SHP77 (cell line): ENCODE data around the gene GRM4.

Experiments used
- DNase-seq, 2 experiments: peaks; one replicate each; lab custom pipeline; 2025; lab: John Stamatoyannopoulos, UW

The GRM4 gene

GRCh38 chr6:34157851-34158250, 12.0 kb upstream of the GRM4 start:
- no peak for DNase-seq

GRCh38 chr6:34157236-34157830, 11.4 kb upstream of the GRM4 start:
- no peak for DNase-seq

DNA sequence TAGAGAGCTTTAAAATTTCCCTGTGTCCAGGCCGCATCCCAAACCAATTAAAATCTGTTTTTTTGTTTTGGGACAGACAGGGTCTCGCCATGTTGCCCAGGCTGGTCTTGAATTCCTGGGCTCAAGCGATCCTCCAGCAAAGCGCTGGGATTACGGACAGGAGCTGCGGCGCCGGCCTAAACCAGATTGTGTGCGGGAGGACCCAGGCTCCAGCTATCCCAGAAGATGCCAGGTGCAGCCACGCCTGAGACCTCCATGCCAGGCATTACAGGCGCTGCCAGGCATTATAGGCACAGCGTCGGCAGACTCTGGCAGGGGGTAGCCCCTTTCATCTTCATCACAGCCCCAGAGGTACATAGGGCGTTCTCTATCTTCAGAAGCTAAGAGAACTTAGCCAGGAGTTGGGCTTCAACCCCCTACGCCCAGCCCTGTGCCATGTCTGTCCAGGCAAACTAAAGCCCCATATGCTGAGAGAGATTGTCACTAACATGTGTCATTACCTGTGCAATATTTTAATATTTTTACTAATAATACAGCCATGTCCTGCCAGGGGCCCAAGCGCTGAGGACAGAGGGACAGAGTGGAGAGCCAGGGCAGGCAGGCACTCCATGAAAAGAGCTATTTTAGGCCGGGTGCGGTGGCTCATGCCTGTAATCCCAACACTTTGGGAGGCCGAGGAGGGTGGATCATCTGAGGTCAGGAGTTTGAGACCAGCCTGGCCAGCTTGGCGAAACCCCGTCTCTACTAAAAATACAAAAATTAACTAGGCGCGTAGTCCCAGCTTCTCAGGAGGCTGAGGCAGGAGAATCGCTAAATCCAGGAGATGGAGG, 9.8 kb upstream of the GRM4 start:
- DNase-seq = no peak

DNA sequence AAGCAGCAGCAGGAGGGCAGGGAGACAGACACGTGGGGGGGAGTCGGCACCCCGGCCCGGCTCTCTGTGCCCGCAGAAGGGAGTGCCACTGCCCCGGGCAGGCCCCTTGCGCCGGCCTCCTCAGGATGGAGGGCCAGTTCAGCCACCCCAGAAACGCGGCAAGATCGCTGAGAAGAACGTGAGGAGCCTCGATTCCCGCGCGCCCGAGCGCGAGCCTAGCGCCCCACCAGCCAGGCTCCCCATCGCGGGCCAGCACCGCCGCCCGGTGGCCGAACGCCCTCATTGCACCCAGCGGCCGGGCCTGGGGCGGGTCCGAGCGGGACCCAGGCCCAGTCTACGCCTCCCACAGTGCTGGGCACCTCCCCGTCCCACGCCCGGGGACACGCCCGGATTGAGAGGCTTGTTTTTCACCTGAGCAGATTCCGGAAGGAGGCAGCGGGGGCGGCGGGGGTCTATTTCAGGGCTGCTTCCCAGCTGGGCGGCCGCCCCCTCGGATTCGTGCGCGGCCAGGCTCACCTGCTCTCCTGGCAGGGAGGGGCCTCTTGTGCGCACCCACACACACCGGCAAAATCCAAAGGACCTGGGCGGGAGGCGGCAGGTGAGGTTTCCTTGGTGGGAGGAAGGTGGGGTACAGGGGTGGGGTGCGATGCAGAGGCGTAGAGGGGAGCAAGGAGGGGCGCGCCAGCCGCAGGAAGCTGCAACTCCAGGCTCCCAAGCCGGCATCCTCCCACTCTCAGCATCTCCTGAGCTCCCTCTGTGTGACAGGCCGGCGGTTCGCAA, 9.0 kb upstream of the GRM4 start:
- peak in 1 of 2 experiments; percentile 36 for DNase-seq

DNA sequence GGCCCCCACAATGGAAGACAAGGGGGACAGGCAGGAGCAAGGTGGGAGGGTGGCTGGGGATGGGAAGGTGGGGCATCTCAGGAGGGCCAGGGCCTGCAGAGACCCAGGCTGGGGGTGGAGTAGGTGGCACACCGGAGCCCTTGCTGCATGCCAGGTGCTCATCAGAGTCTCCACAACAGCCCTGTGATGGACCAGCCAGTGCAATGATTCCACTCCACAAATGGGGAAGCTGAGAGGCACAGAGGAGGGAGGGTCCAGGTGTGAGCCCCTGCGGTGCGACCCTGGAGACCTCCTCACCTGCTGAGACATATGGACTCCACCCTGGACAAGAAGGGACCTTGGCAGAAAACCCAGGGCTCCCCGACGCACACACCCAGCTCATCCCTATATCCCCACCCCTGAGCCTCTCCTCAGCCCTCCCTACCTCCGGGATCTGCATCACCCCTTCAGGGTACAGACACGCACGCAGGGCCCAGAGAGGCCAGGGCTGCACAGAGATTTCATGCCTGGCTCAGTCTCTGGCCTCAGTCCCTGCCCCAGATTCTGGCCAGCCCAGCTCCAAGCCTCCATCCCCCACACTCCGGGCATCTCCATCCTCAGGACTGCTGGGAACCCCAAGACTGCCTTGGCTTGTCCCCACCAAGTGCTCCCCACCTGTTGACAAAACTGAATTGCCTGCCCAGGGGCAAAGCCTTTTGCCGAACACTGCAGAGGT, 7.1 kb upstream of the GRM4 start:
- DNase-seq = no peak

GRCh38 chr6:34152042-34152524, 6.2 kb upstream of the GRM4 start:
- no peak for DNase-seq

- DNase-seq = no peak
Measured at GRCh38 chr6:34151321-34152041, 5.6 kb upstream of the GRM4 start.

GRCh38 chr6:34150766-34151165, 4.9 kb upstream of the GRM4 start:
- no peak for DNase-seq

- no peak for DNase-seq
Measured at GRCh38 chr6:34149831-34150400, 4.0 kb upstream of the GRM4 start.

- no peak for DNase-seq
Measured at GRCh38 chr6:34149452-34149810, 3.5 kb upstream of the GRM4 start.

- DNase-seq = no peak
Measured at GRCh38 chr6:34148631-34149451, 3.0 kb upstream of the GRM4 start.

DNA sequence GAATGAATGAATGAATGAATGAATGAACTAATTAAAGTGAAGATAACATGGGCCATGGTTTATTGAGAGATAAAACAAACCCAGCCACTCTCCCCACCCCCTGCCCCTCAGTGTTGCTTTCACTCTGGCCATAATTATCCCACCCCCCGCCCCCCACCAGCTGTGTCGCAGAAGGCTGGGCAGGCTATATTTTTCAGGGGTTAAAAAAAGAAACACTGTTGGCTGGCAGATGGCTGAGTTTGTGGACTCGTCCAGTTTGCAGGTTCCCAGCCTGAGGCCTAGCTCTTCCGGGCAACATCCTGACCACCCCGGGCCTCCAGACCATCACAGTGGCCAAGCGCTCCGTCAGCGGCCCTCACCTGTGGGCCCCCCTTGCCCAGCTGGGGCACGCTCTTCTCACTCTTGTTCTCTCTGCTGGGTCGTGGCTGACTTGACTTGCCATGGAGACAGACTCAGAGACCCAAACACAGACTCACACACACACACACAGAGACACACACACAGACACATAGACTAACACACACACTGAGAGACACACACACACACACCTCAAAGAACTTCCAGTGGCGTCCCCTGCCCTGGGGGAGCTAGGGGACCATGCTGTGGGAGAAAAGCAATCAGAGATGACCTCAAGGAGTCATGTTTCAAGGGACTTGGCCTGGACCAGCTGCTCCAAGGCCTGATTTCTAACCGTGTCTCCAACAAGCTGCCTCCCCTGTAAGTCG, 2.2 kb upstream of the GRM4 start:
- no peak for DNase-seq

GRCh38 chr6:34146801-34147592, 1.1 kb upstream of the GRM4 start:
- no peak for DNase-seq

DNA sequence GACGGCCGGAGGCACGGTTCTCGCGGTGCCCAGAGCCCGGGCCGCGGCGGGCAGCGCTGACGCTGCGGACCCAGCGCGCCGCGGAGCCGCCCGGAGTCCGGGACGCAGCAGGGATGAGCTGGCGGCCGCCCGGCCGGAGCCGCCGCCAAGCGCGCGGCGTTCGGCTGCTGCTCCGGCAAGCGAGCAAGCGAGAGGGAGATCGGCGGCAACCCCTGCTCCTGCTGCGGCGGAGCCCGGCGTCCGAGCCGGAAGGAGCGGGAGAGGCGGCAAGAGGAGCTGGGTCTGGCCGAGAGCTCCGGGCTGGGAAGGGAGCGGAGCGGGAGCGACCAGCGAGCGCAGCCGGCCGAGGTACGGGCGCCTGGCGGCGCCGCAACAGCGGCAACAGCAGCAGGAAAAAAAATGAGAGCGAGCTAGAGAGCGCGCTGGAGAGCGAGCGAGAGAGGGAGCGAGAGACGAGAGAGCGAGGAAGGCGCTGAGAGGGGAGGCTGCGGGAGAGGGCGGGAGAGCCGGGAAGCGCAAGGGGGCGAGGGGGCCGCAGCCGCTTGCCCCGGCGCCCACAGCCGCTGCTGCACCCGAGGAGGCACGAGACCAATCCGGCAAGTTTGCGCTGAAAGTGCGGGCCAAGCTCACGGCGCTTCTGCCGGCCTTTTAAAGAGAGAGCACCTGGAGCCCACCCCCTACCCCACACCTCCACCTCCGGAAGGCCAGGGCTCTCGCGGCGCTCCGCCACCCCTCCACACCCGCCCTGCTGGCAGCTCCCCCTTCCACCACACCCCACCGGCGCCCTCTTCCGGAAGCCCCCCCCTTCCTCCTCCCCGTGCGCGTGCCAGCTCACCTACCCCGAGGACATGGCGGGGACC, 496 bp downstream of the GRM4 start:
- DNase-seq = no peak

DNA sequence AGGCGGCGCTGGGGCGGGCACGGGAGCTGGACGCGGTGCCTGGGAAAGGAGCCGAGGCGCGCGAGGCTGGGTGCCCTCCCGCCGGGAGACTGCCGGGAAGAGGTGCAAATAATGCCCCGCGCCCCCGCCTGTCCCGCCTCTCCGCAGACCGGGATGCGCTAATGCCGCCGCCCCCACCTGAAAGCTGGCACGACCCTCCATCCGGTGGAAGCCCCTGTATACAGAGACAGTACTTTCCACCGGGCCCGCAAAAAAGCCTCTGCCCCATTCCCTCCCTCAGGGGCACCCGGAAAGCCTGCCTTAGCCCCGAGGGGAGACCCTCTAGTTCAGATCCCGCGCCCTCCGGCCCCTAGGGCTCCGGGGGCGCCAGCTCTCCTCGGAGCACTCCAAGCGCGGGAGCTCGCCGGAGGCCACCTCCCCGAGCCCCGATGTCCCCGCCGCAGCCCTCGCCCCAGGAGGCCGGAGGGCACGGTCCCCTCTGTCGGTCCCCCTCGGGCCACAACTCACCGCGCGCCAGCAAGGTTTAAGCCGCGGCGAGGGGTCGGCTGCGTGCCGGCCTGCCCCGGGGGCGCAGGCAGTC, 1.2 kb downstream of the GRM4 start:
- no peak for DNase-seq

DNA sequence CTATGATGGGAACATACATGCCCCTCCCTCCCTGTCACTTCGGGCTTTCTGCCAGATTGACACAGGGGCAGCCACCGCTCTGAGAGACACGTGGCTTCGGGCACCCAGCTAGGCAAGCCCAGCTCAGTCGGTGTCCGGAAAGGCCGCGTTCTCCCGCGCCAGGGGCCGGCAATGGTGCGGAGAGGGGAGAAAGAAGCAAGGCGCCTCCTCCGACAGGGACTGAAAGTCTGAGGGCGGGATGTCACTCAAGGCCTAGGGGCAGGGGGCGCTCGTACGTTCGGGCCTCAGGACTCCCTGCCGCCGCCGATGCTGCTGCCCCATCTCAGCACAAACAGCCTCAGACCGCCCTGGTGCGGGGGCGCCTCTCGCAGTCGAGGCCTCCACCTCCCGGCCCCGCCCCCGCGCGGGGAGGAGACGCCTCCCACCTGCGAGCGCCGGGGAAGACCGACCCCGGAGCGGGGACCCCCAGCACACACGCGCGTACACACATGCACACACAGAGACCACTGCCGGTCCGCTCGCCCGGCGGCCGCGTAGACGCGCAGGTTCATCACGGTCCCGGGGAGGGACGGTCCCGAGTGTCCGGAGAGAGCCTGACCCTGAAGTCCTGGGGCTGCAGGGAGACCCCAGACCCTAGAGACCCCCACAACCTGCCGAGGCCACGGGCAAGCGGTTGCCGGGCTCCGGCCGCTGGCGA, 1.9 kb downstream of the GRM4 start:
- DNase-seq = peak in 1 of 2 experiments; percentile 11
